DMS53 treated with DMSO at 0.1 percent for 48 hours (cell line): Measurements from ENCODE around the gene ADAP1.
"Not testable (repeated sequence)": the region's sequence is repeated elsewhere in the genome, so short reads cannot be mapped to it uniquely, and the experiment has no call there.

ENCODE experiments used
- DNase-seq: peaks from one replicate; lab custom pipeline; 2025; ENCODE audit not compliant: unreplicated experiment; lab: John Stamatoyannopoulos, UW

The ADAP1 gene

GRCh38 chr7:954330-955238, at the start of gene ADAP1:
TSS of gene ADAP1 (minus strand) at chr7:954680. CDS start at chr7:954477, 203 bp downstream.
- no peak for DNase-seq

- not testable (repeated sequence) for DNase-seq
Measured at GRCh38 chr7:1002445-1002844, 48.0 kb upstream of the ADAP1 start.

- DNase-seq, result not testable (repeated sequence)
Measured at GRCh38 chr7:1002026-1002425, 47.5 kb upstream of the ADAP1 start.

GRCh38 chr7:1001069-1001770, 46.7 kb upstream of the ADAP1 start:
- DNase-seq, result not testable (repeated sequence)

GRCh38 chr7:999941-1000935, 45.8 kb upstream of the ADAP1 start:
- DNase-seq, result no peak

- no peak for DNase-seq
Measured at GRCh38 chr7:999149-999879, 44.8 kb upstream of the ADAP1 start.

GRCh38 chr7:997404-998395, 43.2 kb upstream of the ADAP1 start:
- DNase-seq, result no peak

- DNase-seq, result no peak
Measured at GRCh38 chr7:996079-996872, 41.8 kb upstream of the ADAP1 start.

- DNase-seq, result no peak
Measured at GRCh38 chr7:995571-995970, 41.1 kb upstream of the ADAP1 start.

GRCh38 chr7:994592-995308, 40.3 kb upstream of the ADAP1 start:
- DNase-seq, result no peak

- peak; percentile 89 for DNase-seq
Measured at GRCh38 chr7:992709-993607, 38.5 kb upstream of the ADAP1 start.

GRCh38 chr7:991729-992656, 37.5 kb upstream of the ADAP1 start:
- no peak for DNase-seq

GRCh38 chr7:990933-991728, 36.7 kb upstream of the ADAP1 start:
- no peak for DNase-seq

- DNase-seq, result no peak
Measured at GRCh38 chr7:990352-990932, 36.0 kb upstream of the ADAP1 start.
